ENCODE data around the gene IGSF22. TPM values are rescaled to one million over a fixed set of nuclear protein-coding genes. Genes with fewer than 3 reads are reported as not detected.

IGSF22 gene
- total and polyA plus RNA-seq, 9 of the 15 experiments (the other 6 are each of a cell fraction or from before 2014, with no cell fraction given), result not detected

DNA sequence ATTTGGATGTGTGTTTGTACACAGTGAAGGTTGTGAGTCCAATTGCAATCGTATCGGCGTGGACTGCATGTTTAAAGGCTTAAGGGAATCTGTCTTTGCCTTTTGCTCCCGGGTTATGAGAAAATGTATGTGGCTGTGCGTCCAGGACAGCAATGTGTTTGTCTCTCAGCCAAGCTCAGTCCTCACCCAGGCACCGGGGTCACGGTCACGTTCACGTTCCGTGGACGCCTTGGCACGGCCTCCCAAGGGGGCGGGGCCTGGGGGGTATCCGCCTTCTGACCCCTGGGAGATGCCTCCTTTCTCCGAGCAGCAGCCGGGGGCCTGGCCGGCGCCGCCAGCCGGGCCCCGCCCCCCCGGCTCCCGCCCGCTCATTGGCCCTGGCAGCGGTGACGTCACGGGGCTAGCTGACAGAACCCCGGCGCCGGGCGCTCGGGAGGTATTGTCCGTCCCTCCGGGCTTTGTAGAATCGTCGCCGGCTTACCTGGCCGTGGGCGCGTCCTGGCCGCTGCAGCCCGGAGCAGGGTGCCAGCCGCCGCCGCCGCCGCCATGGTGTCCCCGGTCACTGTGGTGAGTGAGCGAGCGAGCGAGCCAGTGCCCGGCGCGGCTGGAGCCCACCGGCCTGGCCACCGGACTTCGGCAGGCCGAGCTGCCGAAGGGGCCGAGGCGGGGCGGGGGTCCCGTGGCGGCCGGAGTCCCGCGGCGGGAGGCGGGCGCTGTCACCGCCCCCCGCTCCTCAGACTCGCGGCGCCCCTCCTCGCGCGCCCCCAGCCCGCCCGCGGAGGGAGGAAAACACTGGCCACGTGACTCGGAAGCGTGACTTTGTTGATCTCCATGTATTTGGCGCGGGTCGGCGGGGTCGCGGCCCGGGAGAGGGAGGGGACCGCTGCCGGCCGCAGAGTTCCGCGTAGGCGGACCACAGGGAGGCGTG lies 27.4 kb downstream of the IGSF22 start, which contains the start of gene TMEM86A (continued):
- TF ChIP-seq KLF13 (tag; IDR thresholded peaks at IDR 0.05; ENCODE audit: borderline replicate concordance, low read depth), result peak; percentile 81; the same call in 1 of the 2 replicates
- TF ChIP-seq POLR2A (conservative IDR thresholded peaks at IDR 0.05), result peak; percentile 61
- TF ChIP-seq ZNF76 (CRISPR knock-in tag; IDR thresholded peaks at IDR 0.05; ENCODE audit: borderline replicate concordance), result no peak
- TF ChIP-seq RBM25 (IDR thresholded peaks at IDR 0.05; ENCODE audit: low read depth, low read length, severe bottlenecking), result peak; percentile 79
- no peak for TF ChIP-seq ZNF184 (CRISPR knock-in tag; IDR thresholded peaks at IDR 0.05)
- TF ChIP-seq NFIC (IDR thresholded peaks at IDR 0.05), result peak; percentile 51
- 0 out of 2 replicates have a peak, but pooled peaks have one; percentile 14 for TF ChIP-seq ESRRA (IDR thresholded peaks at IDR 0.05; ENCODE audit: borderline replicate concordance, low read depth)
- TF ChIP-seq POLR2AphosphoS5 (IDR thresholded peaks at IDR 0.05; ENCODE audit: control insufficient read depth, insufficient read depth, low read depth, low read length), result 0 out of 2 replicates have a peak, but pooled peaks have one; percentile 19
- TF ChIP-seq SUPT5H (IDR thresholded peaks at IDR 0.05), result peak; percentile 39; the same call in 1 of the 2 replicates
- TF ChIP-seq, protein P1, sequence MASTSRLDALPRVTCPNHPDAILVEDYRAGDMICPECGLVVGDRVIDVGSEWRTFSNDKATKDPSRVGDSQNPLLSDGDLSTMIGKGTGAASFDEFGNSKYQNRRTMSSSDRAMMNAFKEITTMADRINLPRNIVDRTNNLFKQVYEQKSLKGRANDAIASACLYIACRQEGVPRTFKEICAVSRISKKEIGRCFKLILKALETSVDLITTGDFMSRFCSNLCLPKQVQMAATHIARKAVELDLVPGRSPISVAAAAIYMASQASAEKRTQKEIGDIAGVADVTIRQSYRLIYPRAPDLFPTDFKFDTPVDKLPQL (IDR thresholded peaks at IDR 0.05; ENCODE audit: extremely low read depth, insufficient read length), result no peak
- TF ChIP-seq TAF1 (IDR thresholded peaks at IDR 0.05; ENCODE audit: control insufficient read depth, extremely low read depth, insufficient read depth, low read length, severe bottlenecking), result peak; percentile 23
- TF ChIP-seq CTBP1 (IDR thresholded peaks at IDR 0.05; ENCODE audit: borderline replicate concordance), result 0 out of 2 replicates have a peak, but pooled peaks have one; percentile 16
- no peak for TF ChIP-seq NR2C2 (CRISPR knock-in tag; IDR thresholded peaks at IDR 0.05)
- peak; percentile 94 for TF ChIP-seq NR2C2 (tag; IDR thresholded peaks at IDR 0.05)
- TF ChIP-seq HDGF (IDR thresholded peaks at IDR 0.05), result no peak
- peak; percentile 78 for TF ChIP-seq ZBTB7A (IDR thresholded peaks at IDR 0.05; ENCODE audit: borderline replicate concordance, control insufficient read depth, low read depth, low read length)
- TF ChIP-seq USF2 (CRISPR knock-in tag; IDR thresholded peaks at IDR 0.05), result peak; percentile 86
- TF ChIP-seq ZFP30 (CRISPR knock-in tag; IDR thresholded peaks at IDR 0.05; ENCODE audit: borderline replicate concordance), result no peak
- TF ChIP-seq MTA3 (IDR thresholded peaks at IDR 0.05; ENCODE audit: borderline replicate concordance), result peak; percentile 29; the same call in 1 of the 2 replicates
- TF ChIP-seq, protein P2, sequence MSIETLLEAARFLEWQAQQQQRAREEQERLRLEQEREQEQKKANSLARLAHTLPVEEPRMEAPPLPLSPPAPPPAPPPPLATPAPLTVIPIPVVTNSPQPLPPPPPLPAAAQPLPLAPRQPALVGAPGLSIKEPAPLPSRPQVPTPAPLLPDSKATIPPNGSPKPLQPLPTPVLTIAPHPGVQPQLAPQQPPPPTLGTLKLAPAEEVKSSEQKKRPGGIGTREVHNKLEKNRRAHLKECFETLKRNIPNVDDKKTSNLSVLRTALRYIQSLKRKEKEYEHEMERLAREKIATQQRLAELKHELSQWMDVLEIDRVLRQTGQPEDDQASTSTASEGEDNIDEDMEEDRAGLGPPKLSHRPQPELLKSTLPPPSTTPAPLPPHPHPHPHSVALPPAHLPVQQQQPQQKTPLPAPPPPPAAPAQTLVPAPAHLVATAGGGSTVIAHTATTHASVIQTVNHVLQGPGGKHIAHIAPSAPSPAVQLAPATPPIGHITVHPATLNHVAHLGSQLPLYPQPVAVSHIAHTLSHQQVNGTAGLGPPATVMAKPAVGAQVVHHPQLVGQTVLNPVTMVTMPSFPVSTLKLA (conservative IDR thresholded peaks at IDR 0.05), result peak; percentile 86 to 89
- TF ChIP-seq RAD51 (IDR thresholded peaks at IDR 0.05; ENCODE audit: borderline replicate concordance, low read depth), result peak; percentile 63; the same call in 1 of the 2 replicates
- TF ChIP-seq, protein P3, sequence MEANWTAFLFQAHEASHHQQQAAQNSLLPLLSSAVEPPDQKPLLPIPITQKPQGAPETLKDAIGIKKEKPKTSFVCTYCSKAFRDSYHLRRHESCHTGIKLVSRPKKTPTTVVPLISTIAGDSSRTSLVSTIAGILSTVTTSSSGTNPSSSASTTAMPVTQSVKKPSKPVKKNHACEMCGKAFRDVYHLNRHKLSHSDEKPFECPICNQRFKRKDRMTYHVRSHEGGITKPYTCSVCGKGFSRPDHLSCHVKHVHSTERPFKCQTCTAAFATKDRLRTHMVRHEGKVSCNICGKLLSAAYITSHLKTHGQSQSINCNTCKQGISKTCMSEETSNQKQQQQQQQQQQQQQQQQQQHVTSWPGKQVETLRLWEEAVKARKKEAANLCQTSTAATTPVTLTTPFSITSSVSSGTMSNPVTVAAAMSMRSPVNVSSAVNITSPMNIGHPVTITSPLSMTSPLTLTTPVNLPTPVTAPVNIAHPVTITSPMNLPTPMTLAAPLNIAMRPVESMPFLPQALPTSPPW (CRISPR knock-in tag; IDR thresholded peaks at IDR 0.05), result peak; percentile 43
- TF ChIP-seq TCF7L2 (IDR thresholded peaks at IDR 0.05; ENCODE audit: low read depth, low read length), result no peak

Measured in K562 (cell line).